ENCODE data around the gene ZFPL1. TPM values are rescaled to one million over a fixed set of nuclear protein-coding genes. Genes with fewer than 3 reads are reported as not detected.

The ZFPL1 gene
- 25.7 TPM for total RNA-seq

- ATAC-seq = peak; percentile 94
These were observed at the start of gene ZFPL1, which contains the start of gene CDCA5 for GRCh38 chr11:65083834-65084597. Gene ZFPL1, plus strand, starts transcription at chr11:65084222. Its CDS starts 477 bp downstream, at chr11:65084699. Gene CDCA5, minus strand, starts transcription at chr11:65084040. Its CDS starts 62 bp downstream, at chr11:65083978.

GRCh38 chr11:65034423-65034822 lies 49.6 kb upstream of the ZFPL1 start:
- no peak for ATAC-seq

- no peak for ATAC-seq
These were observed 48.4 kb upstream of the ZFPL1 start for GRCh38 chr11:65035579-65035978.

GRCh38 chr11:65036931-65037330 lies 47.1 kb upstream of the ZFPL1 start:
- ATAC-seq = no peak

GRCh38 chr11:65040520-65040846 lies 43.5 kb upstream of the ZFPL1 start:
- no peak for ATAC-seq

- peak; percentile 90 for ATAC-seq
These were observed 43.0 kb upstream of the ZFPL1 start, which contains the start of gene SAC3D1 for GRCh38 chr11:65040847-65041622. Gene SAC3D1, plus strand, starts transcription at chr11:65041210. Its CDS starts 83 bp downstream, at chr11:65041293.

GRCh38 chr11:65042891-65043290 lies 41.1 kb upstream of the ZFPL1 start:
- no peak for ATAC-seq

- ATAC-seq = no peak
These were observed 40.0 kb upstream of the ZFPL1 start for GRCh38 chr11:65043881-65044501.

- ATAC-seq = no peak
These were observed 39.0 kb upstream of the ZFPL1 start for GRCh38 chr11:65045061-65045460.

GRCh38 chr11:65045728-65046127 lies 38.3 kb upstream of the ZFPL1 start:
- ATAC-seq = no peak

GRCh38 chr11:65047581-65048422 lies 36.2 kb upstream of the ZFPL1 start:
- ATAC-seq = peak; percentile 4

- no peak for ATAC-seq
These were observed 32.6 kb upstream of the ZFPL1 start for GRCh38 chr11:65051398-65051858.

GRCh38 chr11:65053827-65054508 lies 30.1 kb upstream of the ZFPL1 start:
- ATAC-seq = no peak

- no peak for ATAC-seq
These were observed 28.5 kb upstream of the ZFPL1 start for GRCh38 chr11:65055538-65055937.

GRCh38 chr11:65056999-65057398 lies 27.0 kb upstream of the ZFPL1 start:
- no peak for ATAC-seq

- ATAC-seq = no peak
These were observed 26.5 kb upstream of the ZFPL1 start for GRCh38 chr11:65057526-65057925.

GRCh38 chr11:65058012-65058411 lies 26.0 kb upstream of the ZFPL1 start:
- no peak for ATAC-seq

GRCh38 chr11:65058419-65059054 lies 25.5 kb upstream of the ZFPL1 start, which contains the start of gene NAALADL1:
Gene NAALADL1, minus strand, starts transcription at chr11:65058553. Its CDS starts 32 bp downstream, at chr11:65058521.
- ATAC-seq = no peak

- no peak for ATAC-seq
These were observed 24.5 kb upstream of the ZFPL1 start for GRCh38 chr11:65059523-65059922.

- ATAC-seq = no peak
These were observed 23.8 kb upstream of the ZFPL1 start for GRCh38 chr11:65059959-65060824.
